ENCODE data around the gene SKP2. TPM values are rescaled to one million over a fixed set of nuclear protein-coding genes. Genes with fewer than 3 reads are reported as not detected.

SKP2 gene
- total RNA-seq, 4 donors from 2014 or later: 4.8 to 10.3 (median 8.8) TPM

GRCh38 chr5:36164461-36164860 is 12.6 kb downstream of the SKP2 start:
- no peak for TF ChIP-seq POLR2A (IDR thresholded peaks at IDR 0.05)
- TF ChIP-seq, protein P1, sequence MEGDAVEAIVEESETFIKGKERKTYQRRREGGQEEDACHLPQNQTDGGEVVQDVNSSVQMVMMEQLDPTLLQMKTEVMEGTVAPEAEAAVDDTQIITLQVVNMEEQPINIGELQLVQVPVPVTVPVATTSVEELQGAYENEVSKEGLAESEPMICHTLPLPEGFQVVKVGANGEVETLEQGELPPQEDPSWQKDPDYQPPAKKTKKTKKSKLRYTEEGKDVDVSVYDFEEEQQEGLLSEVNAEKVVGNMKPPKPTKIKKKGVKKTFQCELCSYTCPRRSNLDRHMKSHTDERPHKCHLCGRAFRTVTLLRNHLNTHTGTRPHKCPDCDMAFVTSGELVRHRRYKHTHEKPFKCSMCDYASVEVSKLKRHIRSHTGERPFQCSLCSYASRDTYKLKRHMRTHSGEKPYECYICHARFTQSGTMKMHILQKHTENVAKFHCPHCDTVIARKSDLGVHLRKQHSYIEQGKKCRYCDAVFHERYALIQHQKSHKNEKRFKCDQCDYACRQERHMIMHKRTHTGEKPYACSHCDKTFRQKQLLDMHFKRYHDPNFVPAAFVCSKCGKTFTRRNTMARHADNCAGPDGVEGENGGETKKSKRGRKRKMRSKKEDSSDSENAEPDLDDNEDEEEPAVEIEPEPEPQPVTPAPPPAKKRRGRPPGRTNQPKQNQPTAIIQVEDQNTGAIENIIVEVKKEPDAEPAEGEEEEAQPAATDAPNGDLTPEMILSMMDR (IDR thresholded peaks at IDR 0.05): no peak
- H3K4me1 ChIP-seq: peaks cover 4 to 14% of the 10 kb centered on the region in 2 donors
- peak overlapping the region in 1 of 3 donors; percentile 41 for H3K27ac ChIP-seq
- DNase-seq: peak; percentile 47 to 56
- no peak overlapping the region for H3K4me3 ChIP-seq (replicated peaks in 1 of 3)
- intact Hi-C loops (cut with DNase I): no loop called here
- H3K9me3 ChIP-seq: no peaks in the 10 kb centered on the region
- WGBS, 2 donors: 42 to 43% methylated on average over 4 of the region's 4 CpGs
- peaks cover 0 to 14% of the 10 kb centered on the region in 2 donors for H3K36me3 ChIP-seq
- no peaks in the 10 kb centered on the region for H3K27me3 ChIP-seq

GRCh38 chr5:36168737-36169136 is 16.8 kb downstream of the SKP2 start:
- no peak for TF ChIP-seq POLR2A (IDR thresholded peaks at IDR 0.05)
- TF ChIP-seq, protein P1 (IDR thresholded peaks at IDR 0.05): no peak
- WGBS, 2 donors: 94 to 97% methylated on average over 4 of the region's 4 CpGs
- Histone ChIP-seq H3K4me3 (replicated peaks in 1 of 3) (no peak overlapping the region), H3K27me3 (no peaks in the 10 kb centered on the region), H3K4me1 (peaks cover 4 to 14% of the 10 kb centered on the region in 2 donors), H3K9me3 (no peaks in the 10 kb centered on the region), H3K36me3 (peaks cover 0 to 38% of the 10 kb centered on the region in 2 donors), H3K27ac (no peak overlapping the region)
- no peak for DNase-seq
- intact Hi-C loops (cut with DNase I): no loop called here

- Histone ChIP-seq H3K4me3 (replicated peaks in 1 of 3) (no peak overlapping the region), H3K36me3 (peaks cover 0 to 38% of the 10 kb centered on the region in 2 donors), H3K4me1 (no peaks in the 10 kb centered on the region), H3K27me3 (no peaks in the 10 kb centered on the region), H3K27ac (no peak overlapping the region), H3K9me3 (no peaks in the 10 kb centered on the region)
- WGBS, 2 donors: 91 to 93% methylated on average over 5 of the region's 5 CpGs
- intact Hi-C loops (cut with DNase I): no loop called here
- TF ChIP-seq POLR2A (IDR thresholded peaks at IDR 0.05): no peak
- no peak for DNase-seq
Measured at GRCh38 chr5:36170832-36171424, 19.0 kb downstream of the SKP2 start.

- TF ChIP-seq POLR2A (IDR thresholded peaks at IDR 0.05): no peak
- intact Hi-C loops (cut with DNase I): no loop called here
- H3K36me3 ChIP-seq: peaks cover 0 to 30% of the 10 kb centered on the region in 2 donors
- no peak overlapping the region for H3K27ac ChIP-seq
- WGBS, 2 donors: 32 to 36% methylated on average over 1 of the region's 1 CpG
- no peak for DNase-seq
- H3K4me1 ChIP-seq: no peaks in the 10 kb centered on the region
- H3K27me3 ChIP-seq: no peaks in the 10 kb centered on the region
- no peak overlapping the region for H3K4me3 ChIP-seq (replicated peaks in 1 of 3)
- H3K9me3 ChIP-seq: no peaks in the 10 kb centered on the region
Measured at GRCh38 chr5:36172599-36172998, 20.7 kb downstream of the SKP2 start.

- TF ChIP-seq POLR2A (IDR thresholded peaks at IDR 0.05): no peak
- TF ChIP-seq, protein P1 (IDR thresholded peaks at IDR 0.05): no peak
- Histone ChIP-seq H3K36me3 (peaks cover 0 to 26% of the 10 kb centered on the region in 2 donors), H3K4me3 (replicated peaks in 1 of 3) (no peak overlapping the region), H3K9me3 (no peaks in the 10 kb centered on the region), H3K4me1 (no peaks in the 10 kb centered on the region), H3K27ac (no peak overlapping the region), H3K27me3 (no peaks in the 10 kb centered on the region)
- DNase-seq: no peak
- intact Hi-C loops (cut with DNase I): no loop called here
- WGBS, 2 donors: 85 to 89% methylated on average over 2 of the region's 2 CpGs
Measured at GRCh38 chr5:36173426-36173825, 21.5 kb downstream of the SKP2 start.

- H3K36me3 ChIP-seq: peaks cover 0 to 24% of the 10 kb centered on the region in 2 donors
- H3K4me1 ChIP-seq: no peaks in the 10 kb centered on the region
- intact Hi-C loops (cut with DNase I): no loop called here
- no peaks in the 10 kb centered on the region for H3K27me3 ChIP-seq
- H3K4me3 ChIP-seq (replicated peaks in 1 of 3): no peak overlapping the region
- no peak for DNase-seq
- H3K27ac ChIP-seq: no peak overlapping the region
- TF ChIP-seq, protein P1 (IDR thresholded peaks at IDR 0.05): no peak
- no peak for TF ChIP-seq POLR2A (IDR thresholded peaks at IDR 0.05)
- WGBS, 2 donors: 83 to 89% methylated on average over 3 of the region's 3 CpGs
- no peaks in the 10 kb centered on the region for H3K9me3 ChIP-seq
Measured at GRCh38 chr5:36174119-36174518, 22.2 kb downstream of the SKP2 start.
